Lung (tissue), 12 donors: ENCODE data around the gene GALP. TPM values are rescaled to one million over a fixed set of nuclear protein-coding genes. Genes with fewer than 3 reads are reported as not detected.

ENCODE experiments used
- ATAC-seq: fragments of 200-7000 bp; cut with Tn5 transposase; one replicate; pipeline ENCODE4 v1.9.1; 2020; ENCODE audit warnings: moderate number of reproducible peaks; ENCODE audit not compliant: insufficient read depth, low FRiP score
- DNase-seq, 3 donors: peaks; one replicate each; pipeline ENCODE4 v3.0.0-alpha.2; 2013 to 2017
- H3K27ac ChIP-seq, 2 donors: one replicate each; pipeline ENCODE4 v1.5.1; 2013; ENCODE audit warnings: mild to moderate bottlenecking in 2 of 2, moderate library complexity in 2 of 2, control low read depth in 1 of 2, inconsistent platforms in 1 of 2, low read depth in 1 of 2, low read length in 1 of 2
- H3K27me3 ChIP-seq, 3 donors: one replicate each; pipeline ENCODE4 v1.5.1; 2013; ENCODE audit warnings: low read length in 2 of 3; ENCODE audit not compliant: control insufficient read depth in 3 of 3, insufficient read depth in 3 of 3
- H3K36me3 ChIP-seq, 4 donors: one replicate each; pipeline ENCODE4 v1.5.1; 2013; ENCODE audit warnings: low read length in 4 of 4, mild to moderate bottlenecking in 1 of 4, moderate library complexity in 1 of 4; ENCODE audit not compliant: control insufficient read depth in 4 of 4, insufficient read depth in 4 of 4
- H3K4me1 ChIP-seq, 5 donors: one replicate each; pipeline ENCODE4 v1.5.1; 2013; ENCODE audit warnings: low read length in 5 of 5, mild to moderate bottlenecking in 2 of 5, moderate library complexity in 1 of 5; ENCODE audit not compliant: control insufficient read depth in 5 of 5, insufficient read depth in 5 of 5
- H3K4me3 ChIP-seq: one replicate; pipeline ENCODE4 v1.5.1; 2013; ENCODE audit warnings: mild to moderate bottlenecking, control low read depth, moderate library complexity
- H3K9ac ChIP-seq, 2 donors: one replicate each; pipeline ENCODE4 v1.5.1; 2013; ENCODE audit warnings: low read length in 2 of 2, control low read depth in 1 of 2; ENCODE audit not compliant: insufficient read depth in 1 of 2
- H3K9me3 ChIP-seq, 4 donors: one replicate each; pipeline ENCODE4 v1.5.1; 2013; ENCODE audit warnings: low read length in 3 of 4, mild to moderate bottlenecking in 1 of 4, moderate library complexity in 1 of 4; ENCODE audit not compliant: control insufficient read depth in 4 of 4, insufficient read depth in 3 of 4
- WGBS, 2 donors: extraction: QIAGEN DNeasy Blood & Tissue Kit; methylation state at CpG; one replicate each; pipeline ENCODE4 v1.1.7; 2013; 5-methylcytosine and 5-hydroxymethylcytosine counted together
- polyA plus RNA-seq, 2 donors: library from polyadenylated mRNA; stranded (reverse); fragments of 200-250 nt; gene quantifications; one replicate each; pipeline ENCODE4 v1.2.1, GENCODE V29; 2013
- total RNA-seq, 2 donors: library from RNA; depleted of rRNA in 1 of 2; stranded (reverse); fragments of >200 nt in 1 of 2; gene quantifications; one replicate each; pipeline ENCODE4 v1.2.1, GENCODE V29; 2014 to 2021
- TF ChIP-seq, protein P1 (sequence below): IDR thresholded peaks from 2 replicates; pipeline ENCODE4 v1.5.1; 2012; ENCODE audit warnings: mild to moderate bottlenecking; ENCODE audit errors: control extremely low read depth, extremely low read depth
- donor health status: control.
- donor health status: control.
- donor health status: Bipolar disorder and iron deficiency.
- donor health status: healthy.
- donor health status: DM: yes; HTN: yes; CAD: no.

Gene GALP
- total and polyA plus RNA-seq, 4 donors: not detected

- Histone ChIP-seq H3K27me3 (no peaks in the 10 kb centered on the region), H3K27ac (peak overlapping the region in 1 of 2 donors; percentile 67), H3K4me1 (peaks cover 0 to 20% (median 14%) of the 10 kb centered on the region in 5 donors), H3K36me3 (peaks cover 0 to 5% (median 0%) of the 10 kb centered on the region in 4 donors), H3K9me3 (peaks cover 0 to 1% (median 0%) of the 10 kb centered on the region in 4 donors), H3K4me3 (no peak overlapping the region), H3K9ac (peak overlapping the region in 1 of 2 donors; percentile 34)
- 58 to 74% methylated on average over 17 of the region's 17 CpGs for whole genome bisulfite sequencing, 2 donors
- TF ChIP-seq, protein P1, sequence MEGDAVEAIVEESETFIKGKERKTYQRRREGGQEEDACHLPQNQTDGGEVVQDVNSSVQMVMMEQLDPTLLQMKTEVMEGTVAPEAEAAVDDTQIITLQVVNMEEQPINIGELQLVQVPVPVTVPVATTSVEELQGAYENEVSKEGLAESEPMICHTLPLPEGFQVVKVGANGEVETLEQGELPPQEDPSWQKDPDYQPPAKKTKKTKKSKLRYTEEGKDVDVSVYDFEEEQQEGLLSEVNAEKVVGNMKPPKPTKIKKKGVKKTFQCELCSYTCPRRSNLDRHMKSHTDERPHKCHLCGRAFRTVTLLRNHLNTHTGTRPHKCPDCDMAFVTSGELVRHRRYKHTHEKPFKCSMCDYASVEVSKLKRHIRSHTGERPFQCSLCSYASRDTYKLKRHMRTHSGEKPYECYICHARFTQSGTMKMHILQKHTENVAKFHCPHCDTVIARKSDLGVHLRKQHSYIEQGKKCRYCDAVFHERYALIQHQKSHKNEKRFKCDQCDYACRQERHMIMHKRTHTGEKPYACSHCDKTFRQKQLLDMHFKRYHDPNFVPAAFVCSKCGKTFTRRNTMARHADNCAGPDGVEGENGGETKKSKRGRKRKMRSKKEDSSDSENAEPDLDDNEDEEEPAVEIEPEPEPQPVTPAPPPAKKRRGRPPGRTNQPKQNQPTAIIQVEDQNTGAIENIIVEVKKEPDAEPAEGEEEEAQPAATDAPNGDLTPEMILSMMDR: no peak
- DNase-seq (peak; percentile 70 to 87 (median 79)), ATAC-seq (no peak)
These were observed 33.6 kb upstream of the GALP start for GRCh38 chr19:56142087-56142787.

- TF ChIP-seq, protein P1: no peak
- 83 to 89% methylated on average over 4 of the region's 4 CpGs for WGBS, 2 donors
- no peak overlapping the region for H3K4me3 ChIP-seq
- H3K4me1 ChIP-seq: peaks cover 0 to 18% (median 14%) of the 10 kb centered on the region in 5 donors
- H3K27ac ChIP-seq: peak overlapping the region in 1 of 2 donors; percentile 67
- H3K9ac ChIP-seq: peak overlapping the region in 1 of 2 donors; percentile 38
- peaks cover 0 to 12% (median 0%) of the 10 kb centered on the region in 4 donors for H3K36me3 ChIP-seq
- H3K9me3 ChIP-seq: peaks cover 0 to 3% (median 0%) of the 10 kb centered on the region in 4 donors
- DNase-seq (no peak), ATAC-seq (no peak)
- H3K27me3 ChIP-seq: no peaks in the 10 kb centered on the region
These were observed 32.8 kb upstream of the GALP start for GRCh38 chr19:56142897-56143434.

GRCh38 chr19:56144376-56144775 lies 31.4 kb upstream of the GALP start:
- H3K9ac ChIP-seq: no peak overlapping the region
- H3K9me3 ChIP-seq: peaks cover 0 to 3% (median 0%) of the 10 kb centered on the region in 4 donors
- no peak for DNase-seq
- H3K4me1 ChIP-seq: peaks cover 0 to 18% (median 14%) of the 10 kb centered on the region in 5 donors
- WGBS, 2 donors: 24 to 54% methylated on average over 6 of the region's 6 CpGs
- ATAC-seq: no peak
- H3K27ac ChIP-seq: peak overlapping the region in 1 of 2 donors; percentile 1
- no peaks in the 10 kb centered on the region for H3K27me3 ChIP-seq
- no peak overlapping the region for H3K4me3 ChIP-seq
- peaks cover 0 to 19% (median 4%) of the 10 kb centered on the region in 4 donors for H3K36me3 ChIP-seq
- TF ChIP-seq, protein P1: no peak
